NCI-H524 (cell line): Measurements from ENCODE around the gene FNTB.
A peak's percentile ranks its signal among the peaks of the same experiment; 100 is the strongest.

Source experiments
- DNase-seq, 2 experiments: peaks; one replicate each; lab custom pipeline; 2025; lab: John Stamatoyannopoulos, UW

Gene FNTB, protein sequence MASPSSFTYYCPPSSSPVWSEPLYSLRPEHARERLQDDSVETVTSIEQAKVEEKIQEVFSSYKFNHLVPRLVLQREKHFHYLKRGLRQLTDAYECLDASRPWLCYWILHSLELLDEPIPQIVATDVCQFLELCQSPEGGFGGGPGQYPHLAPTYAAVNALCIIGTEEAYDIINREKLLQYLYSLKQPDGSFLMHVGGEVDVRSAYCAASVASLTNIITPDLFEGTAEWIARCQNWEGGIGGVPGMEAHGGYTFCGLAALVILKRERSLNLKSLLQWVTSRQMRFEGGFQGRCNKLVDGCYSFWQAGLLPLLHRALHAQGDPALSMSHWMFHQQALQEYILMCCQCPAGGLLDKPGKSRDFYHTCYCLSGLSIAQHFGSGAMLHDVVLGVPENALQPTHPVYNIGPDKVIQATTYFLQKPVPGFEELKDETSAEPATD

DNA sequence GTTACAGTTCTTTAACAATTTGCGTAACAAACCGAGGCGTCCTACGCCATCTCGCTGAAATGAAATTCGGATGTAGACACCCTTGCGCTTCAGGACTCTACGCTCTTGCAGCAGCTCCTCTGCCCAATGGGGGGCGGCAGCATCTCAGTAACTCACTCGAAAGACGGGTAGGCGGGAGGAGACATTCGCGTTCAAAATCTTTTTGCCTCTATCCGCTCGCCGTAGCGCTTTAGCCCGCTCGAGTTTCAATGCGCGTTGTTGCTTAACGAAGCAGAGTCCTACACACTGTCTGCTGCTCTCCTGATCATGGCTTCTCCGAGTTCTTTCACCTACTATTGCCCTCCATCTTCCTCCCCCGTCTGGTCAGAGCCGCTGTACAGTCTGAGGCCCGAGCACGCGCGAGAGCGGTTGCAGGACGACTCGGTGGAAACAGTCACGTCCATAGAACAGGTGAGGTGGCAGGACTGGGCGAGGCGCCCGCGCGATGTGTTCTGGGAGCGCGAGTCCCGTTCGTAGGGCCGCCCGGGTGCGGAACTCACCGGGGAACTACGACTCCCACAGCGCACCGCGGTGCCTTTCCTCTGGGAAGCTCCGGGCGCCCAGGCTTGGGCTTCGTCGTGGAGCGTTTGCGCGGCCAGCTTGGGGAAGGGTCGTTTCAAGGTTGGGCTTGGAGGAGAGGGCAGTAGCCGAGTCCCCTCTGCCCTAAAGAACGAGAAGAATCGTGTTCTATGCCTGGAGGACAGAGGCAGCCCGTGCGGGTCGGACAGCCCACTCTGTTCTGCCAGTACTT is at the start of gene FNTB:
TSS of gene FNTB (plus strand) at position 248 of the 790 bp plus-strand sequence. CDS start at position 307, 59 bp downstream.
- peak; percentile 99 for DNase-seq

DNA sequence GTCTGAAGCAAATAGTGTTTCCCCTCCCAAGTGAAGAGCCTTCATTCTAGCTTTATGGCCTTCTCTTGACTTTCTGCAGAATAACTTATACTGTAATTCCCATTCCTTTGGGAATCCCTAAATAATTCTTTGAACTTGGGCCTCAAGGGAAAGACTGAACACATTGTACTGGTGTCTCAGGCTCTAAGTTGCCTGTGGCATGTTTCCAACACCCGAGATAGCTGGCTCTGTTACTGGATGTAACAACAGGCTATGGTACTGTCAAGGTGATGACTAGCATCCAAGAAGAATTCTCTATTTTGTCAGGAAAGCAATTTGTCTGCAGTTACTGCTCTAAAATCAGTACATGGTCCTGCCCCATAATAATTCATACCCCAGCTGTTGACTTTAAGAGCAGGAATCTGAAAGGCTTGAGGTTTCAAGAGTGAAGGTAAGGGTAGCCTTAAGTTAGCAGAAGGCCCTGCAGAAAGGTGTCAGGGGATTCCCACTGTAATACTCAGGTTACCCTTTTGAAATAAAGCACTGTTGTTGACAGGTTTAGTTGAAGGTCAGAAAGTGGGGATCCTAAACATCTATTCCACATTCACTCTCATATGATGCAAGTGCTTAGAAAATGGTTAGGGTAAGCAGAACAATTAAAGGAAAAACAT is 49.4 kb upstream of the FNTB start:
- DNase-seq, result no peak

DNA sequence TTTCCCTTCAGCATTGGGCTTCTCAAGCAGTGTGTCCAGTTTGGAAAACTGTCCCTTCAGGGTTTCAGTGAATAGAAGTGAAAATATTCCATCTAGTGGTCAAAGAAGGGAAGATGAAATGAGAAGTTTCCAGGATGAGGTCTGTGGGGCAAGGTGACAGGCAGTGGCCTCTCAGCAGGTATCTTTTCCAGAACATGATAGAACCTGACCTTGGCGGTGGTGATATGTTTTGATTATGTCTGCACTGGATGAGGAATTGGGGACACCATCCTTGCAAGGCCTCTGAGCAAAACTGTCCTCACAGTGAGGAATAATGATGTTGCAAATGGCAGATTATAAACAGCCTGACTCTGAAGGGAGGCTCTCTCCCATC is 48.9 kb upstream of the FNTB start:
- DNase-seq, result peak in 1 of 2 experiments; percentile 47

DNA sequence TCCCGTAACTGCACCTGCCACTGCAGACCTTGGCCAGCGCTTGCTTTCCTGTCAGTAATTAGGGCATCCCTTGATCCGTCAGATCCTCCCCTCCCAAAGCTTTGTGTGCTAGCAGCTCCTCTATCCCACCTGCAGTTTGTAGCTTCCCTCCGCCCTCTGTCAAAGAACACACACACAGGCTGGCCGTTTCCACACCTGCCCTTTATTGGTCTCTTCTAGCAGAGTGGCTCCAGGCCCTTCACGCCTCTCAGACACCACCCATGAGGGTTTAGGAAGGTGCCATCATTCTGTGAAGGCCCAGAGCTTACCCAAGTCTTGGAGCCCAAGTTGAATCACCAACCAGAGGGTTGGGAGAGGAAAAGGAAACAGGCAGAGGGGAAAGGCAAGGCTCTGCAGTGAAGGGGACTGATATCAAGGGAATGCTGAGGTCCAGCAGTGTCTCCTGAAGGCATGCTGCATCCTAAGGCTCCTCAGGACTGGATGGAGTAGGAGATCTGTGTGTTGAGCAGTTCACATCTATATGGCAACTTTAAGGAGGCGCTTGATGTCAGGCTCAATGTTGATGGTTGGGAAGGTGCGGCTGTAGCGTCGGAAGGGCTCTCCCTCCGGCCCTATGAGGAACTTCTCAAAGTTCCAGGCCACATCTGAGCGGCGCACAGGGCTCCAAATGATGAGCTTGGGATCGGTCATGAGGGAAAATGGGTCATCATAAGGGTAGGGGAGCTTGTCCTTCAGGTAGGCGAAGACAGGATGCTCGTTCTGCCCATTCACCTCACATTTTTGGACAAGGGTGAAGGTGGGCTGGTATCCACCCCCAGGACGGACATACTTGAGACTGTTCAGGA is 47.5 kb upstream of the FNTB start:
- no peak for DNase-seq

DNA sequence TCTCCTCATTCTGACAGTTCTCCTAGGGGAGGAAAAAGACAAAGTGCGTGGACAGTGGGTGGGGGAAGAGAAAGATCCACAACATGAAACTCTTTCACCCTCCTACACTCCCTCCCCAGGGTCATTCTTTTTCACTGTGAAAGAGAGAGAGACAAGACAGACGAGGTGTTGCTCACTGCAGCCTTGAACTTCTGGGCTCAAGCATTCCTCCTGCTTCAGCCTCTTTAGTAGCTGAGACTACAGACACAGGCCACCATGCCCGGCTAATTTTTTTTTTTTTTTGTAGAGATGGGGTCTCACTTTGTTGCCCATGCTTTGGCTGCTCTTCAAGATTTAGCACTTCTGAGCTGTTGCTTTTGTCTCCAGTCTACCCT is 46.9 kb upstream of the FNTB start:
- no peak for DNase-seq

DNA sequence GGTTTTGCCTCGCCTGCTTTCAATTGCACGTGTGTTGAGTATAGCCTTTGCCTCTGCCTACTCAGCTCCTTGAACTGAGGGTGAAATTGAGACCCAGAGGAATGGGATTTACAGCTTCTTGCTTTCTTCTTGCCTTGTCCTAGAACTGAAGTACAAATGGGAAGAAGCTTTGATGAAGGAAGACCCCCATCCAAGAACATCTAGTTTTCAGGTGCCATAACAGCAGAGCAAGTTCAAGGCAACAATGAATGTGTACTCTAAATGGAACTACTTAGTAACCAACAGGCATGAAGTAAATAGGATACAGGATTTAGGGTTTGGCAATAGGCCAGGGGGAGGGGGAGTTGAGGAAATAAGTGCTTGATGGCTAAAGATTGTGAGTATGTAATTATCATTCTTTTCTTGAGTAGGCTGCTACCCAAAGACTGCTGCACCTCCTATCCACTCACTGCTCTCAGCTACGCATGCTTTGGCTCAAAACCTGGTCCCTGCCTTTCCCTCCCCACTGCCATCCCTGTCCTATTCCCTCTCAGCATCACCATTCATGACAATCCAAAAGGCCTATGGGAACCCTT is 46.3 kb upstream of the FNTB start:
- no peak for DNase-seq

DNA sequence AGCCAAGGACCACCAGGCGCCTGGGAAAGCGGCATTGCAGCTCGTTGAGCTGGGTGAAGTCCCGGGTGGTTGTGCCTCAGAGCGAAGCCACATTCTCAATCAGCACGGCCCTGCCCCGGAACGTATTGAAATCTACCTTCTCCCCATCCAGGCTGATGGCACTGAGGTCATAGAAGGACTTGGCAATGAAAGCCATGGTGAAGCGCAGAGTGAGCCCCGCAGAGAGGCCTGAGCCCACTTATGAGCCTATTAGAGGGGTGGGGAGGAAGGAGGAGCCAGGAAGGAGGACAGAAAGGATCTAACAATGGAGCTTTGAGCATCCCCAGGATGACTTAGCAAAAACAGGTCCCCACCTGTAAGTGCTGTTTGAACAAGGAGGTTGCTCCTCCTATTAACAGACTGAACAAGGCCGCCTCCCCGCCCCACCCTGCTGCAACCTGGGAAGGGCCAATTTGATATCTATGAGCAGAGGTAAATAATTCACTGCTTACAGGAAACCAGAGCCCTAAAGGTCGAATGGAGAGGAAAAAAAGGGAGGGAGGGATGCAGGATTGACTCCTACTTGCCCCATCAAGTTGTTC is 44.1 kb upstream of the FNTB start, which contains the start of gene GPX2:
TSS of gene GPX2 (minus strand) at position 215 of the 581 bp plus-strand sequence. CDS start at position 196, 19 bp downstream.
- no peak for DNase-seq

DNA sequence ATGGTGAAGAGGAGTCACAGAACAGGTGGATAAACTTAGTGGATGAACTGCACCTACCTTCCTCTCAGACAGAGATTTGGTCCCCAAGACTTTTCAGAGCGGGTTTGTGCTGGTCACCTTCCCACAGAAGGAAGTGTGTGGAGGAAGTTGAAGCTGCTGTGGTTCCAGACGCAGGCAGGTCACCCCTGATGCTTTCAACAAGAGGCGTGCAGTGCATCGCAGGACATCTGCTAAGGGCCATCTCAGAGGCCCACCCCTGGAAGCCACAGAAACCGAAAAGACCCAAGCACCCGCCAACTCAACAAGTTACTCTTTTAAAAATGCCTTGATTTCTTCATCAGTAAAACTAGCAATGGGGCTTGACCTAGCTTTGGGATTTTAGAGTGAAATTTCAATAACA is 43.1 kb upstream of the FNTB start:
- no peak for DNase-seq

DNA sequence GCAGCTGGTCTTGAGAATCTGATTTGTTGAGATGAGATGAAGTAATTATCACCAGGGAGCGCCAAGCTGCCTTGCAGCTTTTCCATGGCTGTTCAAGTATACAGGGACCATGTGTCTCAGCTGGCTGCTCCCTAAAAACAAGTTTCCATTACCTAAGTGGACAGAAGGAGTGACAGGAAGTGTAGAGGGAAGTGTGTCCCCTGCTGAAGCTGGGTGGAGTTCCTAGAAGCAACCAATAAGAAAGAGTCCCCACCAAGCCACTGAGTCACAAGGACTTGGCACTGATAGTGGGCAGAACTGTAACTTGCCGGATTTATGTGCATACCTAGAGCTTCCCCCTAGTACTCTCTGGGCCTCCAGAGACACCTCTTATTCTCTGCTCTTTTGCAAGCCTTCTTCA is 42.7 kb upstream of the FNTB start:
- peak in 1 of 2 experiments; percentile 34 for DNase-seq

DNA sequence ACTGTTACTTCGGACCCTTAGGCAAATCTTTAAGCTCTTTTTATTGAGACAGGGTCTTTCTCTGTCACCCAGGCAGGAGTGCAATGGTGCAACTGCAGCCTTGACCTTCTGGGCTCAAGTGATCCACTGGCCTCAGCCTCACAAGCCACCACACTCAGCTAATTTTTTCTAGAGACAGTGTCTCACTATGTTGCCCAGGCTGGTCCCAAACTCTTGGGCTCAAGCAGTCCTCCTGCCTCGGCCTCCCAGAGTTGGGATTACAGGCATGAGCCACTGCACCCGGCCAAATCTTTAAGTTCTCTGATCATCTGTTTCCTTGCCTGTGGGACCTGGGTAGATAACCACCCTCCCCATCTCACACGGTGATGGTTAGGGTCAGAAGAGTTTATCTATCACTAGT is 41.8 kb upstream of the FNTB start:
- DNase-seq, result no peak

DNA sequence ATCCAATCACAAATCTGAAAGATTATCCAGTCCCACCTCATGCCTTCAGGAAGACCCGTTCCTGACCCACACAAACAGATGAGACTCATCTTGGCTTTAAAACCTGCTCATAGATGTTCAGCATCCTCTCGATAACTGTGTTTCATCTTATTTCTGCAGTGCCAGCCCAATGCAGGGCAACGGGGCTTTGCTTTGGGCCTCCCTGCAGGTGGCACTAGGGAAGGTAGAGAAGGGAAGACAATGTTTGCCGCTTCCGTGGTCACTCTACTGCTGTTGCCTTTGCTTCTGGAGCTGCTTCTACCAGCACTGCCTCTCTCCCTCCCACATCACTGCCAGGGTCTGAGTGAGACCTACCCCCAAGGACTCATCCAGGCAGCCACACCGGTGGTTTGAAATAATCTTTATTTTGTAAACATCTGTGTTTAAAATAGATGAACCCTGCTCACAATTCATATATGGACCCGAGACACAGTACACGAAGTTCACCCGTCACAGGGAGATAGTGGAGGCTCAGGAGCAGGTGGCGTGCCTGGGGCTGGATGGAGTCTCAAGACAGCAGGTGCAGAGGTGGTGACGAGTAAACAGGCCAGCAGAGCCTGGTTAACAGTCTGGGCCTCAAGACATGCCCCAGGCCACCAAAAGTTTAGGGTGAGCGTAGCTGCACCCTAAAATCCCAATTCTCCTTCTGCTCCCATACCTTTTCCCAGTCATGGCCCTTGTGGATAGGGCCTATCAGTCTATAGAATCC is 41.1 kb upstream of the FNTB start:
- DNase-seq, result no peak

DNA sequence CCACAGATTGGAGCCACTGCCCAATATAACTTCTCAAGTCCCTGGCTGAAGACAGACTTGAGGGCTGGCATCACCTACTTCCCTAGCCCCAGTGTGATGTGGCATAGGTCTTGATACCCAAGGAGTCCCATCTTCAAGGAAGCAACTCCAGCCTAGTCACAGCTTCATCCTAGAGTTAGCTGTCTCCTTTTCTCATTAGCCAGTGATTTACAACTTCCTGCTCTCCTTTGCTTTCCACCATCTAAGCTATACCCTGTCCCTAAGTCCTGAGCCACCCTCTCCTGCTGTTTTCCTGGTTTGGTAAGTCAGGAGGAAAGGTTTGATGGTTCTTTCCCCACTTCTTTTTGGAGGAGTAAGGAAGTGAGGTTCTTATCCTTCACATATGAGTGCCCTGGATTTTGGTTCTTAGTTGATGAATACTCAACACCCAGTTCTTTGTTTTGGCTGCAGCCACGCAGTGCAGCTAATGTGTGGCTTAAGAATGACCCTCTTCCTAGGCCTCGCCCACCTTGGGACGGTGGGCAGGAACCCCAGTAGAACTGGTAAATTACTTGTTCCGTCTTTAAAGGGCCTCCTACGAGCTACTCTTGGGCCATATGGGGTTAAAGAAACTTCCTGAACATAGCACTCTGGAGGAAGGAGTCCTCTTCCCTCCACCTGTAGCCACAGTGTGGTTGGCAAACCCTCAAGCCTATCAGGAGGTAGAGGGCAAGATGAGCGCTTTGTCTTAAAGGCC is 40.2 kb upstream of the FNTB start:
- no peak for DNase-seq

DNA sequence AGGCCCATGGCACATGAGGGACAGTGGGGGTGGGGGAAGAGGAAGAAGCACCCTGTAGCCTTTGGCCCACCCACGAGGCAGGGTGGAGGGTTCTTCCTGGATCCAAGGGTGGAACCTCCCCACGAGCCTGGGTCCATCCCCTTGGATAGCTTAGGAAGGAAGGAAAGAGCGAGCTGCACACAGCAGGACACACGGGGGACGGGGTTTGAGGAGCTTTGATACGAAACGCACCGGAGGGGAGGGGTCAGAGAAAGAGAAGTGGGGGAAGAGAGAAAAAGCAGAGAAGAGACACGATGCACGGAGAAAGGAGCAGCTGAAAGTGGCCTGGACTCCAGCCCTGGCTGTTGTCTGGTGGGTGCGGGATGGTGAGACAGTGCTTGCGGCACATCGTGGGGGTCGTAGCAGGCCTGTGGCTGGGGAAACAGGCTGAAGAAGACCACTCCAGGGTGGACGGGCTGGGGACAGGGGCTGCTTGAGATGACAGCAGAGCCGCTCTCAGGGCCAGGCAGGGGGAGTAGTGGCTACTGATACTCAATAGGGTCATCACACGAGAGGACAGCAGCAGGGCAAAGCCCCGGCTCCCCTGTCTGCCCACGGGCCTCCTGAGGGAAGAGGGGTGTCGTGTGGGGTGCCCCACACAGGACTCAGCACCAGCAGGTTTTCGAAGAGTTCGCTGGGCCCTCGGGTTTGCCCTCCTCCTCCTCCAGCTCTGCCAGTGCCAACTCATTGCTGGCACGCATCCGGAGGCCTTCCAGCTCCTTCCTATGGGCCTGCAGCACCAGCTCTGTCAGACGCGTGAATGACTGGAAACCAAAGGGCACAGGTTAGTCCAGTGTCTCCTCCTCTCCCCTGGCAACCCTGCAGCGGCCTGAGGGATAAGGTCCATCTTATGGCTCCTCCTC is 38.7 kb upstream of the FNTB start:
- no peak for DNase-seq

DNA sequence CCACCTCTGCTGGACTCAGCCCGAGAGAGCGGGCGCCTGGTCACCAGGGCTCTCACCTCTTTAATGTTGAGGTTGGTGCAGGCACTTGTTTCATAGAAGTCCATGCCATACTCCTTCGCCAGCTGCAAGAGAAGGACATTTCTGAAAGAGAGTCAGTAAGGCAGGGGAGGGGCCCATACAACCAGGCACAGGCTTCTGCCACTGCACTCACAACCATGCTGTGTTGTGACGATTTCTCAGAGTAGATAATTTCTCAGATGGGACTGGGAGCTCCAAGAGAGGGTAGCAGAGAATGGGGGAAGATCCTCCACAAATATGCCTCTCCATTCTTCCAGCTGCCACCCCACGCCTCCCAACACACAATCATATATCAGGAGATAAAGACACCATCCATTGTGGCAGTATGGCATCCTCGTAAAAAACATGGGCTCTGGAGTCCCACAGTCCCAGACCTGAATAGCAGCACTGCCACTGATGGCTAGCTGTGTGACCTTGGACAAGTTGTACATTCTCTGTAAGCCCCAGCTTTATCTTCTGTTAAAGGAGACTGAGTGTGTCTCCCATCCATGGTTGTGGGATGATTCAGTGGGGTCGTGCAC is 38.0 kb upstream of the FNTB start:
- DNase-seq, result no peak

DNA sequence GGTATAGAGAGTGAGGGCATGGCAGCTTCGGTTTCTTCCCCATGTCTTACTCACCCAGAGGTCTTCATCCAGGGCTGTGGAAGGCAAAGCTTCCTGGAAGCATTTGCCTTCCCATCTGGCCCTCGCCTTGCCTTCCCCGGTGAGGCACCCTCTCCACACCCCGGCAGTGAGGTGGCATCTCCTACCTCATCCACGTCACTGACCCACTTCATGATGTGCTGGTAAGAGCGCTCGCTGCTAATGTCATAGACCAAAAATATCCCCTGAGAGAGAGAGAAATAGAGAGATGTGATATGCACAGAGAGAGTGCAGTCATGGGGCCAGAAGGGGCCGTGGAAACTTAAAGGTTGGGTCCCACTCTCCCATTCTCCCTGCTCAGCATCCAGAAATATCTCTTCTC is 35.8 kb upstream of the FNTB start:
- DNase-seq, result no peak

DNA sequence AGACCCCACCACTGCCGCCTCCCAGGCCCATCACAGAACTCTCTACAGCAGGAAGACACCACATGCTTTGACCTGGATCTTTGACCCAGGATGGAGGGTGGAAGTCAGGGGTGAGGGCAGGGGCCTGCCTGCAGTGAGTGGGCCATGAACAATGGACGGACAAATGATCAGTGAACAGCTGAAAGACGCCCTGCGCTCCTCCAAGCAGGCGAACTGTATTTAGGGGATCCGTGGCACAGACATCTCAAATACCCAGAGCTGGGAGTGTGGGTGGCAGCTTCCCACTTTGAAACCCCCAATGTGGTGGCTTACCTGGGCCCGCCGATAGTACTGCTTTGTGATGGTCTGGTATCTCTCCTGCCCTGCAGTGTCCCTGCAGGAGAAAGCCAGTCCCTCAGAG is 35.4 kb upstream of the FNTB start:
- no peak for DNase-seq

DNA sequence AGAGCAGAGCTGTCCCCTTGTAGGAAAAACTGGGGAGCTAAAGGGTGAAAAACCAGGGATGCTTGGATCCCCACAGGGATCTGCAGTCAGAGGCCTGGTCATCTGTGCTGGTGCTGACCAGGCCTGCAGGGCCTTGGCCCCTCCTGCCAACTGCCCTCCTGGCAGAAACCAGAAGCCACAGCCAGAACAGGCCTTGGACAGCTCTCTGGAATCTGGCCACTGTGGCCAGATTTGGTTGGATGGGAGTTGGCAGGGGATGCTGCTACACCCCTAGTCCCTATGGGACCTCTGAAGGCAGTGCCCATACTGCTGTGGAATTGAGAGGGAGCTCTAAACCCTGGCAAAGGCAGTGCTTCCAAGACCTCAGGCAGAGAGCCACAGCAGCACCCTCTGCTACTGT is 35.0 kb upstream of the FNTB start:
- no peak for DNase-seq
